ENCODE data around the gene IRF4. TPM values are rescaled to one million over a fixed set of nuclear protein-coding genes. Genes with fewer than 3 reads are reported as not detected.

The IRF4 gene
- polyA plus RNA-seq, 1 of the 3 experiments (the other 2 are of a cell fraction) = not detected

GRCh38 chr6:390914-391558 is 516 bp upstream of the IRF4 start:
- Histone ChIP-seq H3K27me3 (ENCODE audit: insufficient read depth) (peaks cover 93% of the 10 kb centered on the region), H3K36me3 (replicated peaks in 1 of 2; ENCODE audit: control insufficient read depth in 1 of 2, insufficient read depth in 2 of 2, low read length in 1 of 2) (no peaks in the 10 kb centered on the region), H3K9ac (no peak overlapping the region), H3K4me2 (no peak overlapping the region), H3K27ac (ENCODE audit: low read depth in 2 of 2, low read length in 1 of 2) (no peak overlapping the region), H3K79me2 (ENCODE audit: insufficient read depth) (no peaks in the 10 kb centered on the region), H3K9me3 (no peaks in the 10 kb centered on the region), H4K20me1 (ENCODE audit: insufficient read depth) (no peaks in the 10 kb centered on the region), H3K4me3 (ENCODE audit: low read depth in 2 of 2, low read length in 1 of 2) (no peak overlapping the region; a peak in 1 of 4 replicates), H2AFZ (ENCODE audit: low read depth) (no peak overlapping the region), H3K4me1 (ENCODE audit: control insufficient read depth in 1 of 2, insufficient read depth in 2 of 2, low read depth in 1 of 2, low read length in 1 of 2) (no peaks in the 10 kb centered on the region), H3F3A (replicated peaks; ENCODE audit: insufficient read depth) (no peaks in the 10 kb centered on the region), H3K9me2 (no peaks in the 10 kb centered on the region)
- CTCF ChIA-PET = interaction anchor here (0.5 kb wide), 1 partner anchor 77 kb away, joined by 3 read pairs; no protein-coding TSS in a partner anchor
- TF ChIP-seq, protein P1, sequence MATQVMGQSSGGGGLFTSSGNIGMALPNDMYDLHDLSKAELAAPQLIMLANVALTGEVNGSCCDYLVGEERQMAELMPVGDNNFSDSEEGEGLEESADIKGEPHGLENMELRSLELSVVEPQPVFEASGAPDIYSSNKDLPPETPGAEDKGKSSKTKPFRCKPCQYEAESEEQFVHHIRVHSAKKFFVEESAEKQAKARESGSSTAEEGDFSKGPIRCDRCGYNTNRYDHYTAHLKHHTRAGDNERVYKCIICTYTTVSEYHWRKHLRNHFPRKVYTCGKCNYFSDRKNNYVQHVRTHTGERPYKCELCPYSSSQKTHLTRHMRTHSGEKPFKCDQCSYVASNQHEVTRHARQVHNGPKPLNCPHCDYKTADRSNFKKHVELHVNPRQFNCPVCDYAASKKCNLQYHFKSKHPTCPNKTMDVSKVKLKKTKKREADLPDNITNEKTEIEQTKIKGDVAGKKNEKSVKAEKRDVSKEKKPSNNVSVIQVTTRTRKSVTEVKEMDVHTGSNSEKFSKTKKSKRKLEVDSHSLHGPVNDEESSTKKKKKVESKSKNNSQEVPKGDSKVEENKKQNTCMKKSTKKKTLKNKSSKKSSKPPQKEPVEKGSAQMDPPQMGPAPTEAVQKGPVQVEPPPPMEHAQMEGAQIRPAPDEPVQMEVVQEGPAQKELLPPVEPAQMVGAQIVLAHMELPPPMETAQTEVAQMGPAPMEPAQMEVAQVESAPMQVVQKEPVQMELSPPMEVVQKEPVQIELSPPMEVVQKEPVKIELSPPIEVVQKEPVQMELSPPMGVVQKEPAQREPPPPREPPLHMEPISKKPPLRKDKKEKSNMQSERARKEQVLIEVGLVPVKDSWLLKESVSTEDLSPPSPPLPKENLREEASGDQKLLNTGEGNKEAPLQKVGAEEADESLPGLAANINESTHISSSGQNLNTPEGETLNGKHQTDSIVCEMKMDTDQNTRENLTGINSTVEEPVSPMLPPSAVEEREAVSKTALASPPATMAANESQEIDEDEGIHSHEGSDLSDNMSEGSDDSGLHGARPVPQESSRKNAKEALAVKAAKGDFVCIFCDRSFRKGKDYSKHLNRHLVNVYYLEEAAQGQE (IDR thresholded peaks at IDR 0.05; ENCODE audit: low read depth, low read length) = no peak
- TF ChIP-seq GABPA (IDR thresholded peaks at IDR 0.05; ENCODE audit: low read depth) = no peak
- TF ChIP-seq FOXJ3 (CRISPR knock-in tag; IDR thresholded peaks at IDR 0.05) = no peak
- no peak for TF ChIP-seq GATA2 (CRISPR knock-in tag; IDR thresholded peaks at IDR 0.05)
- TF ChIP-seq RFX5 (IDR thresholded peaks at IDR 0.05; ENCODE audit: low read length) = no peak
- TF ChIP-seq USF2 (IDR thresholded peaks at IDR 0.05; ENCODE audit: borderline replicate concordance, low read depth, low read length) = no peak
- TF ChIP-seq SMC3 (IDR thresholded peaks at IDR 0.05; ENCODE audit: low read depth, low read length) = no peak
- no peak for TF ChIP-seq TAF1 (IDR thresholded peaks at IDR 0.05; ENCODE audit: borderline replicate concordance, low read depth, low read length)
- no peak for TF ChIP-seq EZH2phosphoT487 (IDR thresholded peaks at IDR 0.05; ENCODE audit: borderline replicate concordance, low read depth)
- TF ChIP-seq, protein P2, sequence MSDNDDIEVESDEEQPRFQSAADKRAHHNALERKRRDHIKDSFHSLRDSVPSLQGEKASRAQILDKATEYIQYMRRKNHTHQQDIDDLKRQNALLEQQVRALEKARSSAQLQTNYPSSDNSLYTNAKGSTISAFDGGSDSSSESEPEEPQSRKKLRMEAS (IDR thresholded peaks at IDR 0.05; ENCODE audit: low read depth) = no peak
- TF ChIP-seq TCF12 (IDR thresholded peaks at IDR 0.05) = no peak
- no peak for TF ChIP-seq NRF1 (IDR thresholded peaks at IDR 0.05; ENCODE audit: low read depth, low read length)
- no peak for TF ChIP-seq ZBTB33 (IDR thresholded peaks at IDR 0.05; ENCODE audit: borderline replicate concordance, low read depth)
- WGBS (ENCODE audit: low lambda C conversion rate) = 14% methylated on average over 19 of the region's 44 CpGs
- no peak for DNase-seq
- POLR2A ChIA-PET = no interaction called here

Measured in SK-N-SH (cell line).